Stomach smooth muscle (tissue), 2 donors: ENCODE measurements around the gene CASP12.
A peak's percentile ranks its signal among the peaks of the same experiment; 100 is the strongest.
"Not testable (repeated sequence)": the region's sequence is repeated elsewhere in the genome, so short reads cannot be mapped to it uniquely, and the experiment has no call there.

Experiments
- H3K27ac ChIP-seq: one replicate; pipeline ENCODE4 v1.7.0; 2013; ENCODE audit warnings: mild to moderate bottlenecking, low read length, inconsistent platforms
- H3K27me3 ChIP-seq, 2 donors: one replicate each; pipeline ENCODE4 v1.7.0; 2013; ENCODE audit warnings: low read length in 2 of 2; ENCODE audit not compliant: insufficient read depth in 2 of 2, control insufficient read depth in 1 of 2
- H3K36me3 ChIP-seq, 2 donors: one replicate each; pipeline ENCODE4 v1.7.0; 2013; ENCODE audit warnings: low read length in 2 of 2; ENCODE audit not compliant: control insufficient read depth in 2 of 2, insufficient read depth in 2 of 2
- H3K4me1 ChIP-seq: one replicate; pipeline ENCODE4 v1.7.0; 2013; ENCODE audit warnings: low read length; ENCODE audit not compliant: control insufficient read depth, insufficient read depth
- H3K4me3 ChIP-seq, 2 donors: one replicate each; pipeline ENCODE4 v1.7.0; 2013; ENCODE audit warnings: low read length in 2 of 2
- H3K9ac ChIP-seq, 2 donors: one replicate each; pipeline ENCODE4 v1.7.0; 2013; ENCODE audit warnings: low read length in 2 of 2, mild to moderate bottlenecking in 1 of 2
- H3K9me3 ChIP-seq, 2 donors: one replicate each; pipeline ENCODE4 v1.7.0; 2013; ENCODE audit warnings: low read length in 2 of 2; ENCODE audit not compliant: control insufficient read depth in 2 of 2
- donor health status: healthy.
- donor health status: Pancreatic carcinoma.

Gene CASP12

DNA sequence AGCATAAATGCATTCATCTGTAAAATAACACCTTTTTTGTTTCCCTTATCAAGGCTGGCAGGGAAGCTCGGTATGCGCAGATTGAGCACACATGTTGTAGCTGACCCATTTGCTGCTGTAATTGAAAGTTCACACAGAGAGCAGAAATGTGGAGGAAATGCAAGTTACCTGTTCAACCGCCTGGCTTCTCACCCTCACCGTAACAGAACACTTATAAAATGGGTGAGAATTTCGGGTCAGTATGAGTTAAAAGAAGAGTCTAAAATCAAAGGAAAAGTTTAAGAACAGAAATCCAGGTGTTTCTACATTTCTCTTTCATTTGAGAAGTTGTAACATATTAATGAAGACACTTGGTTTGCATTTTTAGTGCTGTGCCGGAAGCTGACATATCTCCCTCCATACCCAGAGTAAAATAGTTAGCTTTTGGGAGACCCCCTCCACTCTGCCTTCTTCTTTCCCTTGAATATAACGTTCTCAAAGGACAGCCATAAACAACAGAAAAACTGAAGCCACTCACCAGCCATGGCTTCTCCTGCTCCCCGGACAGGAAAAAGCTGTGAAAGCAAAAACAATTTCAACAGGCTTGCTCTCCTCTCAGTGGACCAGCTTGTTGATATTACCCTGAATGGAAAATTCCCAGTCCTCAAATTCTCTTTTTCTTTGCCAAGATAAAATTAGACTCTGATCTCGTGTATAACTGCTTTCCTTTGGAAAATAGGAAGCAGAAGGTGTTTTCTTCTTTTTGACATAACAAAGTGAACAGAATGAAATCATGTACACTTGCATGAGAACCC is at the start of gene CASP12:
Gene CASP12 (minus strand): TSS at position 570 of the 794 bp plus-strand sequence.
- Histone ChIP-seq H3K9me3 (no peaks in the 10 kb centered on the region), H3K4me1 (peaks cover 9% of the 10 kb centered on the region), H3K36me3 (no peaks in the 10 kb centered on the region), H3K4me3 (peak within 1 kb of the TSS; percentile 49 to 67), H3K27ac (peak within 1 kb of the TSS; percentile 56), H3K9ac (peak within 1 kb of the TSS; percentile 25 to 60), H3K27me3 (no peaks in the 10 kb centered on the region)

DNA sequence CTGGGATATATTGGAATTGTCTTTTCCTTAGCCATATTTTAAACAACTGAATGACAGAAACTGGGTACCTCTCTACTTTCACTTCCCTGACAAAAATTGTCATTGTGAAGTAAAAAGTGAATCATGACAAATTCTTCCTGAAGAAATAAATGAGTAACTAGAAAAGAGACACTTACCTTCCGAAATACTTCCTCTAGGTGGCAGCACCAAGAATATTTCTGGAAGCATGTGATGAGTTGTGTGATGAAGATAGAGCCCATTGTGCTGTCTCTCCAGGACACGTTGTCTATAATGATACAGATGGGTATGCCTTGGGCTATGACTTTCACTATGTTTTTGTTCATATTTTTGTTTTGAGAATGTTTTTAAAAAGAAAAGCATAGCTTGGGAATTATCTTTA is 48.6 kb upstream of the CASP12 start:
- H3K36me3 ChIP-seq: peaks cover 5% of the 10 kb centered on the region in 2 donors
- no peak overlapping the region for H3K4me3 ChIP-seq
- no peak overlapping the region for H3K27ac ChIP-seq
- H3K9me3 ChIP-seq: no peaks in the 10 kb centered on the region
- H3K4me1 ChIP-seq: no peaks in the 10 kb centered on the region
- H3K9ac ChIP-seq: no peak overlapping the region
- H3K27me3 ChIP-seq: no peaks in the 10 kb centered on the region

DNA sequence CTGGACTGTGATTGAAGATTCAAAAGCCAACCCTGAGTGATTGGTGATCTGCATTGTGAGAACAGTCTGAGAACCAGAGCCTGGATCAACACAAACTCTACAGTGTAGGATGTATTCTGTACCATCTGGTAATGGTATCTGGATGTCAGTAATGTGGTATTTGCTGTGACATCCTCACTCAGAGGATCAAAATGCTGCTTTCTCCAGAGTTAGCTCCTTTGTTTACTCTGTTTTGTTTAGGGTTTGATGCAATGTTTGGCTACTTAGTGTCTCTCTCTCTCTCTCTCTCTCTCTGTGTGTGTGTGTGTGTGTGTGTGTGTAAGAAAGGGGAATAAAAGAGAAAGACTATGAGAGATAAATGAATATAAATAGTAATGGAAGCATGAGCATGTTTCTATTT is 45.8 kb upstream of the CASP12 start:
- no peaks in the 10 kb centered on the region for H3K4me1 ChIP-seq

GRCh38 chr11:104943561-104943960 is 45.3 kb upstream of the CASP12 start:
- no peaks in the 10 kb centered on the region for H3K9me3 ChIP-seq
- H3K27me3 ChIP-seq: no peaks in the 10 kb centered on the region
- H3K4me3 ChIP-seq: no peak overlapping the region
- H3K9ac ChIP-seq: no peak overlapping the region
- no peaks in the 10 kb centered on the region for H3K4me1 ChIP-seq
- H3K27ac ChIP-seq: no peak overlapping the region
- H3K36me3 ChIP-seq: peaks cover 0 to 5% of the 10 kb centered on the region in 2 donors

More for the DNA sequence above, 45.8 kb upstream of the CASP12 start:
- no peak overlapping the region for H3K4me3 ChIP-seq
- H3K27ac ChIP-seq: no peak overlapping the region
- peaks cover 0 to 5% of the 10 kb centered on the region in 2 donors for H3K36me3 ChIP-seq
- no peaks in the 10 kb centered on the region for H3K27me3 ChIP-seq
- no peaks in the 10 kb centered on the region for H3K9me3 ChIP-seq
- no peak overlapping the region for H3K9ac ChIP-seq

GRCh38 chr11:104934594-104934993 is 36.3 kb upstream of the CASP12 start:
- Histone ChIP-seq H3K9ac (no peak overlapping the region), H3K27me3 (no peaks in the 10 kb centered on the region), H3K9me3 (no peaks in the 10 kb centered on the region), H3K27ac (no peak overlapping the region), H3K4me3 (no peak overlapping the region), H3K36me3 (no peaks in the 10 kb centered on the region), H3K4me1 (no peaks in the 10 kb centered on the region)

DNA sequence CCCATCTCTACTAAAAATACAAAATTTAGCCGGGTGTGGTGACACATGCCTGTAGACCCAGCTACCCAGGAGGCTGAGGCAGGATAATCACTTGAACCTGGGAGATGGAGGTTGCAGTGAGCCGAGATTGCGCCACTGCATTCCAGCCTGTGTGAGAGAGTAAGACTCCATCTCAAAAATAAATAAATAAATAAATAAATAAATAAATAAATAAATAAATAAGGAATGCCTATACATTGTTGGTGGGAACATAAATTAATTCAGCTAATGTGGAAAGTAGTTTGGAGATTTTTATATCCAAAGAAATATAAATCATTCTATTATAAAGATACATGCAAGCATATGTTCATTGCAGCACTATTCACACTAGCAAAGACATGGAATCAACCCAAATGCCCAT is 35.8 kb upstream of the CASP12 start:
- not testable (repeated sequence) for H3K9ac ChIP-seq, H3K27ac ChIP-seq, H3K4me1 ChIP-seq, H3K9me3 ChIP-seq, H3K4me3 ChIP-seq, H3K27me3 ChIP-seq, H3K36me3 ChIP-seq

GRCh38 chr11:104928811-104929210 is 30.6 kb upstream of the CASP12 start:
- Histone ChIP-seq H3K9ac (no peak overlapping the region), H3K9me3 (no peaks in the 10 kb centered on the region), H3K36me3 (no peaks in the 10 kb centered on the region), H3K4me3 (no peak overlapping the region), H3K4me1 (no peaks in the 10 kb centered on the region), H3K27me3 (peaks cover 0 to 2% of the 10 kb centered on the region in 2 donors), H3K27ac (no peak overlapping the region)

- Histone ChIP-seq H3K36me3 (no peaks in the 10 kb centered on the region), H3K4me3 (no peak overlapping the region), H3K4me1 (no peaks in the 10 kb centered on the region), H3K27me3 (peaks cover 0 to 2% of the 10 kb centered on the region in 2 donors), H3K27ac (no peak overlapping the region), H3K9me3 (no peaks in the 10 kb centered on the region), H3K9ac (no peak overlapping the region)
Measured at GRCh38 chr11:104926771-104927611, 28.7 kb upstream of the CASP12 start.

GRCh38 chr11:104925850-104926249 is 27.6 kb upstream of the CASP12 start:
- Histone ChIP-seq H3K27ac (no peak overlapping the region), H3K9ac (no peak overlapping the region), H3K4me3 (no peak overlapping the region), H3K36me3 (no peaks in the 10 kb centered on the region), H3K4me1 (no peaks in the 10 kb centered on the region), H3K27me3 (peaks cover 0 to 2% of the 10 kb centered on the region in 2 donors), H3K9me3 (no peaks in the 10 kb centered on the region)

GRCh38 chr11:104918113-104918824 is 20.0 kb upstream of the CASP12 start:
- Histone ChIP-seq H3K9me3 (no peaks in the 10 kb centered on the region), H3K27ac (peak overlapping the region; percentile 8), H3K4me3 (peak overlapping the region; percentile 66 to 69), H3K9ac (peak overlapping the region; percentile 36 to 60), H3K27me3 (no peaks in the 10 kb centered on the region), H3K4me1 (peaks cover 2% of the 10 kb centered on the region), H3K36me3 (no peaks in the 10 kb centered on the region)
